ENCODE data around the gene MSI1. TPM values are rescaled to one million over a fixed set of nuclear protein-coding genes. Genes with fewer than 3 reads are reported as not detected.

MSI1 gene
- total and polyA plus RNA-seq, 2 donors: 0.54 to 1.5 TPM

DNA sequence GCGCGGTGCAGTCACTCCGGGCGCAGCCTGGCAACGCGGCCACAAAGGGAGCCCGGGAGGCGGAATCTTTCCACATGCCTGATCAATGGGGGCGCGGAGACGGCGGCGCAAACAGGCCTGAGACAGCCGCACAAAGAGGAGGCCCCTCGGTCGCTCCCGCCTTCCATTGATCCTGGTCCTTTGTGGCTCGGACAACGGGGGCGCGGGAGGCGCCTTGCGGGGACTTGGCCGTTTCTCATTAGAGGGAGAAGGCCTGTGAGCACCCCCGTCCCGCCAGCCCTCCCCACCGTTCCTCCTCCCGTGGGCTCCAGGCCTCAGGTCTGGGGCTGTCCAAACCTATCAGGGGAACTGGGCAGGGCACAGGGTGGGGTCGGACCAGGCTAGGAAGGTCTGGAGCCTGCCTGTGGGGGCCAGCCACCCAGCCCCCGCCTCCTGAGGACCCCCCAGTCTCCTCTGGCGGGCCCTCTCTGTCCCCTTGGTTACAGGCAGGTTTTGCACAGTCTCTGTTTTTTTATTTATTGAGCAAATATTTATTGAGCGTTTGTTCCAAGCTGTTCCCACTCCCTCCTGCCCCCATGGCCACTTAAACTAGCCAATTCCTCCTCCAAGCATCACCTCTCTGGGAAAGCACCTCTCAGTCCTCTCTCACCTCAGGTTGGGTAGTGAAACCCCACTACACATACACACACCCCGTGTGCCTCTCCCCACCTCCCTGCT is 29.0 kb upstream of the MSI1 start:
- Histone ChIP-seq H3K4me1 (ENCODE audit: insufficient read depth) (no peaks in the 10 kb centered on the region), H3K36me3 (ENCODE audit: insufficient read depth) (no peaks in the 10 kb centered on the region), H3K4me3 (ENCODE audit: low read depth, low read length) (no peak overlapping the region), H3K27ac (ENCODE audit: low read depth) (no peak overlapping the region)
- no peak for DNase-seq (ENCODE audit: extremely low spot score)
- WGBS: 50% methylated on average over 33 of the region's 33 CpGs

GRCh38 chr12:120394483-120395367 is 25.8 kb upstream of the MSI1 start:
- 25% methylated on average over 18 of the region's 18 CpGs for WGBS
- H3K4me1 ChIP-seq (ENCODE audit: insufficient read depth): no peaks in the 10 kb centered on the region
- H3K36me3 ChIP-seq (ENCODE audit: insufficient read depth): no peaks in the 10 kb centered on the region
- H3K4me3 ChIP-seq (ENCODE audit: low read depth, low read length): no peak overlapping the region
- peak; percentile 32 for DNase-seq (ENCODE audit: extremely low spot score)
- H3K27ac ChIP-seq (ENCODE audit: low read depth): no peak overlapping the region

GRCh38 chr12:120390540-120391120 is 21.7 kb upstream of the MSI1 start:
- DNase-seq (ENCODE audit: extremely low spot score): no peak
- no peak overlapping the region for H3K27ac ChIP-seq (ENCODE audit: low read depth)
- H3K36me3 ChIP-seq (ENCODE audit: insufficient read depth): no peaks in the 10 kb centered on the region
- no peak overlapping the region for H3K4me3 ChIP-seq (ENCODE audit: low read depth, low read length)
- 97% methylated on average over 1 of the region's 1 CpG for WGBS
- H3K4me1 ChIP-seq (ENCODE audit: insufficient read depth): no peaks in the 10 kb centered on the region

DNA sequence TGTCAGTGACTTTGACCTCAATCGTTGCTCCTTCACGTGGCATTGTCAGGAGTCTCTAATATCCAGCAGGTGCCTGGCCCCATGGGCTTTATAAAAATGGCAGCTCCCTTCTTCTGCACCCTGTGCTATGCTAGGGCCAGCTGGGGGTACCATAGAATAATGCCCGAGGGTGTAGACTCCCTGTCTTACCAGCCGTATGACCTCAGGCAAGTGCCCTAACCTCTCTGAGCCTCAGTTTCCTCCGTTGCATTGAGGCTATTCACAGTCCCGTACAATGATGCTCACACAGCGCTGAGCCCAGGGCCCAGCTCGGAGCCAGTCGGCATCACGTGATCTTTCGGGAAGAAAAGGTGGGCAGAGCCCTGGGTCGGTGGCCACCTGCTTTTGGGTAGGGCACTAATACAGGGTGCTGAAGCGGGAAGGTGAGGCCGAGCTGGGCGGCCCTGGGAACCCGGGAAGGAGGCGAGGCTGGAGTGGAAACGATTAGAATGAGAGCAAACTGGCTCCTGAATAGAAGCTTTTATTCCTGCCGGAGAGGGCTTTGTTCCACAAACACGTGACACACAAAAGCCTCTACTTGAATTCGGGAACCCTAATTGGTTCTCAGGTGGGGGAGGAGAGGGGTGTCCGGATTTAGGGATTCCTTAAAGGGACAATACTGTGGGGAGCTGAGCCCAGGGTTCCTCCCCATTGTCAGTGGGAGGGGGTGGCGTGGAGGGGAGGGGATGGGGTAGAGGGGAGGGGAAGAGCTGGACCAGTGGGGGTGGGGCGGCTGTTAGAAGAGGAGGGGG is 19.9 kb upstream of the MSI1 start:
- H3K4me3 ChIP-seq (ENCODE audit: low read depth, low read length): no peak overlapping the region
- no peaks in the 10 kb centered on the region for H3K36me3 ChIP-seq (ENCODE audit: insufficient read depth)
- no peak for DNase-seq (ENCODE audit: extremely low spot score)
- H3K4me1 ChIP-seq (ENCODE audit: insufficient read depth): no peaks in the 10 kb centered on the region
- WGBS: 6% methylated on average over 24 of the region's 24 CpGs
- no peak overlapping the region for H3K27ac ChIP-seq (ENCODE audit: low read depth)

DNA sequence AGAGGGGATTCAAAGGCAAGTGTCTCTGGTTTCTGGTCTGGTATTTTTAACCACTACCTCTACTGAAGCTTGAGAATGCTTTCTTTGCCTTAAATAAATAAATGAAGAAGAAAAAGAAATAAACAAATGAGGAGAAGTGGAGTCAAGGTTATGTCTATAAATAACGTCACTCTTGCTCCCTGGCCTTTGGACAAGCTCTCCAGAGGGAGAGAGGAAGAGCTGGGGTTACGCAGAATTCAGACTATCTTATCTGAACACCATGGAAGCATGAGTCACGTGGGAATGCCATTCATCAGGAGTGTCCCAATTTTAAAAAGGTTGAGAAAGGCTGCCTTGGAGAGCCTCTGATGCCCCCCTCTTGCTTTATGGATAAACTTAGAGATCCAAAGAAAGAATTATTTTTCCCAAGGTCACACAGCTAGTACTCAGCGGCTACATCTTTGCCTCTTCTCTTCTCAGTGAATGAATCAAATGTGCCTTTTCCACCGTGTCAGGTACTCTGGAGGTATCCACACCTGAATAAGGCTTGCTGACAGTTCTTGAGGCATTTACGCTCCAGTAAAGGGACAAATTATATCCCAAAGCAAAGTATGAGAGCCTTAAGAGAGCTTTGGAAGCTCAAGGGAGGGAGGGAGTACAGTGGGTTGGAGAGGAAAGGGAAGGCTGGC is 12.9 kb upstream of the MSI1 start:
- Histone ChIP-seq H3K27ac (ENCODE audit: low read depth) (no peak overlapping the region), H3K4me1 (ENCODE audit: insufficient read depth) (no peaks in the 10 kb centered on the region), H3K36me3 (ENCODE audit: insufficient read depth) (no peaks in the 10 kb centered on the region), H3K4me3 (ENCODE audit: low read depth, low read length) (no peak overlapping the region)
- DNase-seq (ENCODE audit: extremely low spot score): no peak
- 48% methylated on average over 6 of the region's 6 CpGs for whole genome bisulfite sequencing

DNA sequence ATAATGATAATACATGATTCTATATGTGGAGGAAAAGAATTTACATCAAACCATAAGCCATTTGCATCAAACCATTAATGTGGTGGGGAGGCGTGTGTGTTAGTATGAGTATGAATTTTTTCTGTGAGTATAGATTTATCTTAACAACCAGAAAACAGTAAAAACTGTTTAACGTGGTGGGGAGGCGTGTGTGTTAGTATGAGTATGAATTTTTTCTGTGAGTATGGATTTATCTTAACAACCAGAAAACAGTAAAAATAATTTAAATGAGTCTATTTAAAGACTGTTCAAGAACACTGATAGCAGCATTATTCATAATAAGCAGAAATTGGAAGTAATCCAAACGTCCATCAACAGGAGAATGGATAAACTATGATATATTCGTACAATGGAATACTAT is 9.1 kb upstream of the MSI1 start:
- 54% methylated on average over 5 of the region's 5 CpGs for WGBS
- no peak overlapping the region for H3K4me3 ChIP-seq (ENCODE audit: low read depth, low read length)

DNA sequence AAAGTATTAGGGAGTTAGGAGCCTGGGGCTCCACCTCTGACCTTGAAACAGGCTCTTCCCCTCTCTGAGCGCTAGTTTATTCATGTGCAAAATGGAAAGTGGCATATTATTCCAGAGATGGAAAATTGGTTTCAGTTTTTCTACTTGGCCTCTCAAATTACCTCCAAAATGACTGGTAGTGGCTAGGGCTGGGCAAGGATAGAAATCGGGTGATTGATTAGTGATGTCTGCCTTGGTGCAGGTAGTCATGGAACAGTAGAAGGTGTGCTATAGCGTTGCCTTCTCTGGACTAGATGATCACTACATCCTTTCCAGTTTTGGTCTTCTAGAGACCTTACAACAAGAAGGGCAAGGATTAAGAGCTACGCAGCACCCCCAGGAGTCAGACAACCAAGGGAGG is 8.6 kb upstream of the MSI1 start:
- Histone ChIP-seq H3K4me1 (ENCODE audit: insufficient read depth) (no peaks in the 10 kb centered on the region), H3K4me3 (ENCODE audit: low read depth, low read length) (no peak overlapping the region), H3K27ac (ENCODE audit: low read depth) (no peak overlapping the region), H3K36me3 (ENCODE audit: insufficient read depth) (no peaks in the 10 kb centered on the region)
- no peak for DNase-seq (ENCODE audit: extremely low spot score)
- 90% methylated on average over 4 of the region's 4 CpGs for WGBS

More for the DNA sequence above, 9.1 kb upstream of the MSI1 start:
- H3K4me1 ChIP-seq (ENCODE audit: insufficient read depth): no peaks in the 10 kb centered on the region
- H3K27ac ChIP-seq (ENCODE audit: low read depth): no peak overlapping the region
- H3K36me3 ChIP-seq (ENCODE audit: insufficient read depth): no peaks in the 10 kb centered on the region
- DNase-seq (ENCODE audit: extremely low spot score): no peak

GRCh38 chr12:120376934-120377572 is 8.1 kb upstream of the MSI1 start:
- no peak overlapping the region for H3K27ac ChIP-seq (ENCODE audit: low read depth)
- 31% methylated on average over 5 of the region's 5 CpGs for WGBS
- no peaks in the 10 kb centered on the region for H3K4me1 ChIP-seq (ENCODE audit: insufficient read depth)
- H3K36me3 ChIP-seq (ENCODE audit: insufficient read depth): no peaks in the 10 kb centered on the region
- DNase-seq (ENCODE audit: extremely low spot score): no peak
- no peak overlapping the region for H3K4me3 ChIP-seq (ENCODE audit: low read depth, low read length)

DNA sequence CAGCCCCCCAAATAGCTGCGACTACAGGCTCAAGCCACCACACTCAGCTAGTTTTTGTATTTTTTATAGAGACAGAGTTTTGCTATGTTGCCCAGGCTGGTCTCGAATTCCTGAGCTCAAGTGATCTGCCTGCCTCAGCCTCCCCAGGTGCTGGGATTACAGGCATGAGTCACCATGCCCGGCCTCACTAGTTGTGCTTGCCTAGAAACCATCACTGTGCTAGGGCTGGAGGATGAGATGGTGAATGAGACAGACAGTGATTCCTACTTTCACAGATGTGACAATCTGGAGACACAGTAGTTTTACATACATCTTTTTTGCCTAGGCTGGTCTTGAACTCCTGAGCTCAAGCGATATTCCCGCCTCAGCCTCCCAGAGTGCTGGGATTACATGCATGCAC is 7.5 kb upstream of the MSI1 start:
- Histone ChIP-seq H3K36me3 (ENCODE audit: insufficient read depth) (no peaks in the 10 kb centered on the region), H3K4me3 (ENCODE audit: low read depth, low read length) (no peak overlapping the region), H3K4me1 (ENCODE audit: insufficient read depth) (no peaks in the 10 kb centered on the region), H3K27ac (ENCODE audit: low read depth) (no peak overlapping the region)
- 73% methylated on average over 5 of the region's 5 CpGs for WGBS
- DNase-seq (ENCODE audit: extremely low spot score): no peak

DNA sequence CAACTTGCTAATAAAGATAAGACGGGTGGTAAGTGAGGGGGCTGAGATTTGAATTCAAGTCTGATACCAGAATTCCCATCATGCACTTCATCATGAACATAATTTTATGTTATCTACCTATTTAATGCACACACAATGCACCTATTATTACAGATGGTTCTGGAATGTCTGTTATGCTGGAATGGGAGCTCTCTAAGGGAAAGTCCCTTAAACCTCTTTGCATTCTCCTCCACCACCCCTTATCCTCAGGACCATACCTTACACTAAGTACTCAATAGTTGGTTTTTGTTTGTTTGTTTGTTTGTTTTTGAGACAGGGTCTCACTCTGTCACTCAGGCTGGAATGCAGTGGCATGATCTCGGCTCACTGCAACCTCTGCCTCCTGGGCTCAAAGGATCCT is 7.0 kb upstream of the MSI1 start:
- Histone ChIP-seq H3K4me3 (ENCODE audit: low read depth, low read length) (no peak overlapping the region), H3K36me3 (ENCODE audit: insufficient read depth) (no peaks in the 10 kb centered on the region), H3K4me1 (ENCODE audit: insufficient read depth) (no peaks in the 10 kb centered on the region), H3K27ac (ENCODE audit: low read depth) (no peak overlapping the region)
- no peak for DNase-seq (ENCODE audit: extremely low spot score)
- 30% methylated on average over 2 of the region's 2 CpGs for WGBS

GRCh38 chr12:120373683-120374082 is 4.7 kb upstream of the MSI1 start:
- DNase-seq (ENCODE audit: extremely low spot score): no peak
- Histone ChIP-seq H3K4me1 (ENCODE audit: insufficient read depth) (no peaks in the 10 kb centered on the region), H3K27ac (ENCODE audit: low read depth) (no peak overlapping the region), H3K36me3 (ENCODE audit: insufficient read depth) (no peaks in the 10 kb centered on the region), H3K4me3 (ENCODE audit: low read depth, low read length) (no peak overlapping the region)
- WGBS: 89% methylated on average over 8 of the region's 8 CpGs

- no peak for DNase-seq (ENCODE audit: extremely low spot score)
- Histone ChIP-seq H3K27ac (ENCODE audit: low read depth) (no peak overlapping the region), H3K4me1 (ENCODE audit: insufficient read depth) (no peaks in the 10 kb centered on the region), H3K4me3 (ENCODE audit: low read depth, low read length) (no peak overlapping the region), H3K36me3 (ENCODE audit: insufficient read depth) (no peaks in the 10 kb centered on the region)
- WGBS: 33% methylated on average over 7 of the region's 7 CpGs
Observed at GRCh38 chr12:120370343-120371243, 1.6 kb upstream of the MSI1 start.
